ENCODE results near the gene MLF1. TPM values are rescaled to one million over a fixed set of nuclear protein-coding genes. Genes with fewer than 3 reads are reported as not detected.

The MLF1 gene
- total RNA-seq, 3 donors from 2014 or later, result 8.8 to 10.2 (median 9.6) TPM

DNA sequence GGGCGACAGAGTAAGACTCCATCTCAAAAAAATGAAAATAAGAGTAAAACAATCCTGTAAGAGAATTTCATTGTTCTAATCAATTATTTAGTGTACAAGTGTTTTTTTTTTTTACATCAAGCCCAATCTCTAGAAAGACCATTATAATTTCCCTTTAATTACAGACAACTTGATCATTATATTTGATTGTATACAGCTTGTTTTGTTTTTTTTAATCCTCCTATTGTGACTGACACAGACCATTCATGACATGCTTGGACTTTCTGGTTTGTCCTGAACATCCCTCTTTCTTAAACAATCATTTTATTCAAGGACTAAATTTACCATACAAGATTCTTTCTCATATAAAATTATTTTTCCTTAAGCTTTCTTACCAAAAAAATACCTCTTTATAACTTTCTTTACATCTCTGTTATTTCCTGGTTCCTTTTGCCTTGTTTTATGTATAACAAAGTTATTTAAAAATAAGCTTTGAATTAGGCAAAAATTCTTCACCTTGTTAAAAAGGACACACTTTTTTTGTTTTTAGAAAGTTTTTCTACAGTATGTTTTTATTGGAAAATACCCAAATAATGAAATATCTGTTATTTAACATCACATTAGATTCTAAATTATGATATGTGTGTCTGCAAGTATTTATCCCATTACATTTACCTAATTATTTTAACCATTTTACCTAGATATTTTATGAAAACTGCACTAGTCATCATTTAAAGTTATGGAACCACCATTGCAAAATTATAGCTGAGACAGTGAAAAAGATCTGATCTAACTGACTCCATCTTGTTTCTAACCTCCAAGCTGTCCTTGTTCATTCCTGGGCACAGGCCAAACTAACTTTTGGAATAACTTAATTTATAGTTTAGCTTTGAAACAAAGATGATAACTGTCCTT, 47.2 kb downstream of the MLF1 start:
- TF ChIP-seq POLR2AphosphoS5 (IDR thresholded peaks at IDR 0.05), result no peak
- no peak for TF ChIP-seq POLR2A (IDR thresholded peaks at IDR 0.05)
- TF ChIP-seq, protein P1, sequence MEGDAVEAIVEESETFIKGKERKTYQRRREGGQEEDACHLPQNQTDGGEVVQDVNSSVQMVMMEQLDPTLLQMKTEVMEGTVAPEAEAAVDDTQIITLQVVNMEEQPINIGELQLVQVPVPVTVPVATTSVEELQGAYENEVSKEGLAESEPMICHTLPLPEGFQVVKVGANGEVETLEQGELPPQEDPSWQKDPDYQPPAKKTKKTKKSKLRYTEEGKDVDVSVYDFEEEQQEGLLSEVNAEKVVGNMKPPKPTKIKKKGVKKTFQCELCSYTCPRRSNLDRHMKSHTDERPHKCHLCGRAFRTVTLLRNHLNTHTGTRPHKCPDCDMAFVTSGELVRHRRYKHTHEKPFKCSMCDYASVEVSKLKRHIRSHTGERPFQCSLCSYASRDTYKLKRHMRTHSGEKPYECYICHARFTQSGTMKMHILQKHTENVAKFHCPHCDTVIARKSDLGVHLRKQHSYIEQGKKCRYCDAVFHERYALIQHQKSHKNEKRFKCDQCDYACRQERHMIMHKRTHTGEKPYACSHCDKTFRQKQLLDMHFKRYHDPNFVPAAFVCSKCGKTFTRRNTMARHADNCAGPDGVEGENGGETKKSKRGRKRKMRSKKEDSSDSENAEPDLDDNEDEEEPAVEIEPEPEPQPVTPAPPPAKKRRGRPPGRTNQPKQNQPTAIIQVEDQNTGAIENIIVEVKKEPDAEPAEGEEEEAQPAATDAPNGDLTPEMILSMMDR (IDR thresholded peaks at IDR 0.05), result no peak
- no peaks in the 10 kb centered on the region for H3K27me3 ChIP-seq
- intact Hi-C loops (cut with DNase I; ENCODE audit: low total_unique reads), result no loop called here
- H3K4me3 ChIP-seq, result no peak overlapping the region
- H3K4me1 ChIP-seq, result no peaks in the 10 kb centered on the region
- H3K9me3 ChIP-seq, result peaks cover 0 to 4% of the 10 kb centered on the region in 2 donors
- H3K36me3 ChIP-seq, result no peaks in the 10 kb centered on the region
- DNase-seq (ENCODE audit: low spot score in 2 of 2), result no peak
- H3K27ac ChIP-seq, result no peak overlapping the region

DNA sequence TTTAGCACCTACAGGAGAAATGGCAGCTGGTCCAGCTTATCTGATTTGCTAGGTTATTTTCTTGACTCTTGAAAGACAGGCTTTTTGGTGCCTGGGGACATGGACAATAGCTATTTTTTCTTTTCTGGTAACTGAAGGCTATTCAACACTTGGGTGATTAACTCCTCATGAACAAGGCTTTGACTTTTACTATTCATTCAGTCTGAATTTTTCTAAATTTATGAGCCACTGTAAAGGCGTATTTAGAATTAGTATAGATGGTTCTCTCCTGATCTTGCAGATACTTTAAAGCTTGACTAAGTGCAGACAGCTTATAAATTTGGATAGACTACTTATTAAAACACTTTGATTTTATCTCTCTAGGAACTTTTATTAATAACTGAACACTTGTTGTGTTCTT, 54.9 kb downstream of the MLF1 start:
- DNase-seq (ENCODE audit: low spot score in 2 of 2), result no peak
- peaks cover 0 to 4% of the 10 kb centered on the region in 2 donors for H3K9me3 ChIP-seq
- intact Hi-C loops (cut with DNase I; ENCODE audit: low total_unique reads), result no loop called here
- no peak overlapping the region for H3K4me3 ChIP-seq
- no peaks in the 10 kb centered on the region for H3K36me3 ChIP-seq
- H3K27ac ChIP-seq, result no peak overlapping the region
- TF ChIP-seq, protein P1 (IDR thresholded peaks at IDR 0.05), result no peak
- TF ChIP-seq POLR2AphosphoS5 (IDR thresholded peaks at IDR 0.05) (no peak), POLR2A (IDR thresholded peaks at IDR 0.05) (no peak)
- no peaks in the 10 kb centered on the region for H3K27me3 ChIP-seq
- H3K4me1 ChIP-seq, result no peaks in the 10 kb centered on the region

DNA sequence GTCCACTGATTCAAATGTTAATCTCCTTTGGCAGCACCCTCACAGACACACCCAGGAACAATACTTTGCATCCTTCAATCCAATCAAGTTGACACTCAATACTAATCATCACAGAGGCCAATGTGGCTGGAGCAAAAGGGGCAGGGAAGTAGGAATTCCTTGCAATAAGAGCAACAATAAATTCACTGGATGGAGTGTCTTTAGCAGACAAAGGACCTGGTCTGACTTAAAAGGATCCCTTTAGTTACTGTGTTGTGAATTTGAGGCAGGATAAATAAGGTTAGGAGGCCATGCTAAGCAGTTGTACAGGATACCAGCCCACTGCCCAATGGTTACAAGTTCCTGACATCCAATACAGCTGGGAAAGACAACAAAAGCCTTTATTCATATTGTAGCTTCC, 61.0 kb downstream of the MLF1 start:
- DNase-seq (ENCODE audit: low spot score in 2 of 2), result no peak
- Histone ChIP-seq H3K36me3 (no peaks in the 10 kb centered on the region), H3K27ac (no peak overlapping the region), H3K4me3 (no peak overlapping the region), H3K27me3 (no peaks in the 10 kb centered on the region), H3K9me3 (no peaks in the 10 kb centered on the region), H3K4me1 (no peaks in the 10 kb centered on the region)
- TF ChIP-seq POLR2AphosphoS5 (IDR thresholded peaks at IDR 0.05) (no peak), POLR2A (IDR thresholded peaks at IDR 0.05) (no peak)
- TF ChIP-seq, protein P1 (IDR thresholded peaks at IDR 0.05), result no peak
- intact Hi-C loops (cut with DNase I; ENCODE audit: low total_unique reads), result no loop called here

DNA sequence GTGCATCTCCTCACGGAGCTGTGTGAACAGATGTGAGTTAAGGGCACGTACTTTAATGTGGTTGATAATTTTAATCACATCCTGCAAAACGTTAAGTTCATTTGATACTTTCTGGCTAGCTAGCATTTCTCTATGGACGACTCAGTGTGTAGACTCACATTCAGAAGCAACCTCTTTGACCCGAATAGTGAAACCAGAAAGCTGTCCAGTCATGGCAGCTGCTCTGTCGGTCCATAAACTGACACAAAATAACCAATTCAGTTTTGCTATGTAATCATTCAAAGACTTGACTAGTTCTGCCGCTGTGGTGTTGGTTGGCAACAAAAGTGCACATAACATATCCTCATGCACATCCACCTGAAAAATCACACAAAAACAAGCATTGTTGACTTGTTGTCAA, 69.7 kb downstream of the MLF1 start:
- Histone ChIP-seq H3K9me3 (no peaks in the 10 kb centered on the region), H3K36me3 (no peaks in the 10 kb centered on the region), H3K4me1 (peaks cover 0 to 6% of the 10 kb centered on the region in 2 donors), H3K27me3 (no peaks in the 10 kb centered on the region), H3K27ac (no peak overlapping the region), H3K4me3 (no peak overlapping the region)
- TF ChIP-seq POLR2AphosphoS5 (IDR thresholded peaks at IDR 0.05), result no peak
- TF ChIP-seq, protein P1 (IDR thresholded peaks at IDR 0.05), result no peak
- no peak for TF ChIP-seq POLR2A (IDR thresholded peaks at IDR 0.05)
- no peak for DNase-seq (ENCODE audit: low spot score in 2 of 2)
- intact Hi-C loops (cut with DNase I; ENCODE audit: low total_unique reads), result no loop called here

DNA sequence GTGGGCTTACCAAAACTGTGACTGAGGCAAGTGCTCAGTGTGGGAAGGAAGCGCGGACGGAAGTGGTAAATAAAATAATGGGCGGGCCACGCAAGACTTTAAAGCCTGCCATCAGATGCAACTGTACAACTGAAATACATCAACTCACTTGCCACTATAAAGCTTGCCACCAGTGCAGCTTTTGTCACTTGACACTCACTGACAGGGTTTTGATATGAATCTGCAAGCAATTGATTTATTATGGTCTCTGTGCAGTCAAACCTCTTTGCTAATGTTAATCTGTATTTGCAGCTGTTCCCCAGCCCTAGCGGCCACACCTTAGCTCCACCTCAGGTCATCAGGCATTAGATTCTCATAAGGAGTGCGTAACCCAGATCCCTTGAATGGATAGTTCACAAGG, 71.0 kb downstream of the MLF1 start:
- Histone ChIP-seq H3K36me3 (no peaks in the 10 kb centered on the region), H3K4me3 (no peak overlapping the region), H3K4me1 (peaks cover 0 to 6% of the 10 kb centered on the region in 2 donors), H3K27me3 (no peaks in the 10 kb centered on the region), H3K27ac (no peak overlapping the region), H3K9me3 (no peaks in the 10 kb centered on the region)
- no peak for TF ChIP-seq POLR2AphosphoS5 (IDR thresholded peaks at IDR 0.05)
- TF ChIP-seq POLR2A (IDR thresholded peaks at IDR 0.05), result no peak
- TF ChIP-seq, protein P1 (IDR thresholded peaks at IDR 0.05), result no peak
- no peak for DNase-seq (ENCODE audit: low spot score in 2 of 2)
- intact Hi-C loops (cut with DNase I; ENCODE audit: low total_unique reads), result no loop called here
